ENCODE measurements around the gene S100PBP.

Gene S100PBP

GRCh38 chr1:32817159-32817814 is at the start of gene S100PBP, which contains the start of gene YARS1:
Gene S100PBP, plus strand, starts transcription at chr1:32817653. Its CDS starts 8,447 bp downstream, at chr1:32826100.
Gene YARS1, minus strand, starts transcription at chr1:32817358. Its CDS starts 114 bp downstream, at chr1:32817244.
- peak; percentile 94 for DNase-seq

GRCh38 chr1:32768110-32768850 is 49.2 kb upstream of the S100PBP start:
- no peak for DNase-seq

- DNase-seq = no peak
These were observed 47.8 kb upstream of the S100PBP start for GRCh38 chr1:32769524-32770220.

GRCh38 chr1:32770221-32770731 is 47.2 kb upstream of the S100PBP start:
- DNase-seq = no peak

GRCh38 chr1:32770741-32771548 is 46.5 kb upstream of the S100PBP start:
- DNase-seq = no peak

- DNase-seq = no peak
These were observed 45.7 kb upstream of the S100PBP start for GRCh38 chr1:32771561-32772280.

GRCh38 chr1:32772281-32773017 is 45.0 kb upstream of the S100PBP start:
- DNase-seq = no peak

GRCh38 chr1:32773018-32773763 is 44.3 kb upstream of the S100PBP start:
- DNase-seq = peak; percentile 54

- no peak for DNase-seq
These were observed 43.5 kb upstream of the S100PBP start for GRCh38 chr1:32773764-32774463.

- no peak for DNase-seq
These were observed 43.0 kb upstream of the S100PBP start for GRCh38 chr1:32774464-32774808.

GRCh38 chr1:32774950-32775634 is 42.4 kb upstream of the S100PBP start:
- no peak for DNase-seq

GRCh38 chr1:32775640-32776337 is 41.7 kb upstream of the S100PBP start:
- DNase-seq = no peak

GRCh38 chr1:32779242-32779641 is 38.2 kb upstream of the S100PBP start:
- no peak for DNase-seq

GRCh38 chr1:32780005-32780404 is 37.4 kb upstream of the S100PBP start:
- DNase-seq = no peak

- DNase-seq = no peak
These were observed 36.7 kb upstream of the S100PBP start for GRCh38 chr1:32780628-32781234.

- no peak for DNase-seq
These were observed 35.4 kb upstream of the S100PBP start for GRCh38 chr1:32782086-32782485.

GRCh38 chr1:32783851-32784250 is 33.6 kb upstream of the S100PBP start:
- DNase-seq = no peak

- DNase-seq = no peak
These were observed 32.6 kb upstream of the S100PBP start for GRCh38 chr1:32784817-32785216.
